Hepatocyte (in vitro differentiated cells): ENCODE data around the gene BEND6.
A peak's percentile ranks its signal among the peaks of the same experiment; 100 is the strongest.

Source experiments
- EZH2 ChIP-seq: fragments of 200-600 bp; sonication (generic); IDR thresholded peaks from 2 replicates; pipeline ENCODE4 v1.6.1; 2016; ENCODE audit warnings: antibody characterized with exemption, mild to moderate bottlenecking, borderline replicate concordance
- EZH2phosphoT487 ChIP-seq: fragments of 200-600 bp; sonication (generic); IDR thresholded peaks from one replicate; pipeline ENCODE4 v1.6.1; 2018; ENCODE audit warnings: antibody characterized with exemption, mild to moderate bottlenecking, low read depth, moderate library complexity; ENCODE audit not compliant: unreplicated experiment, severe bottlenecking
- TF ChIP-seq, protein P1 (sequence below): fragments of 200-600 bp; sonication (generic); IDR thresholded peaks from 2 replicates; pipeline ENCODE4 v1.5.1; 2016; ENCODE audit warnings: antibody characterized with exemption, mild to moderate bottlenecking; ENCODE audit not compliant: poor library complexity

DNA sequence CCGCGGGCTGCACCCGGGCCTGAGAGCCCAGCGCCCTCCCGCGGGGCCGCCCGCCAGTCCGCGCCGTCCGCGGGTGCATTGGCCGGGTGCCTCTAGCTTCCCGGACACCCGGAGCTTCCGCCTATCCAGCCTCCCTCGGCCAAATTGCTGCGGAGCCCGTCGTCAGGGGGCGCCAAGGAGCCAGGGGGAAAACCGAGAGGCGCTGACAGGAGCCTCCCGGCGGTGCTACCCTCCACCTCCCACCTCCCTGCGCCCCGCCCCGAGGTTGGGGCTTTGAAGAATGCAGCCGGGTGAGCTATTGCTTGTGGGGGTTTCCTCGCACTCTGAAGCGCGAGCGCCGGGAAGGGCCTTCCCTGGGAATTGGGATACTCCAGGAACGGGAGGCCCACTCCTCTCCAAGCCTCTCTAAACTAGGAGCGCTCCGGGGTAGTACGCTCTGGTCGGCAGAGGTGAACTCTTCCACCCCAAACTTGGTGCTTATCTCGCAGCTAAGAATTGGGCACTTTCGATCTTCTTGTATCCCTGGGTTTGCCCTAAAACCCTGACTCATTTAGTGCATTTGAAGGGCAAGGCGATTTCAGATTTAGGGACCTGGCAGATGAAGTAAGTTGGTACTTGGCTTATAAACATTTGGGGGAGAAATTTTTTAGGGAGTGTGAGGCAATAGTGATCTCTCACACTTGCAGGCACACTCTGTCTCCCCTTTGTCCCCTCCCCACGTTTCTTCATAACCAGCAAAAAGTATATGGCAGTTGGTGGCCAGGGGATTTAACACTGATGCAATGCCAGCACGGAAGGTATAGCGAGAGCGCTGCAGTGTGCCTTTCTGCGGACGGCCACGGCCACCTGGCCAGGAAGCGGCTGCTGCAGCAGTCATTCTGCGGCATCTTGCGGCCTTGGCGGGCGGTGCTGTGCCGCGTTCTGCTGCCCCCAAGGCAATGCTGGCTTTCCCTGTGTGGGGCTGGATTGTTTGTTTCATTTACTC lies 556 bp downstream of the BEND6 start:
- TF ChIP-seq, protein P1, sequence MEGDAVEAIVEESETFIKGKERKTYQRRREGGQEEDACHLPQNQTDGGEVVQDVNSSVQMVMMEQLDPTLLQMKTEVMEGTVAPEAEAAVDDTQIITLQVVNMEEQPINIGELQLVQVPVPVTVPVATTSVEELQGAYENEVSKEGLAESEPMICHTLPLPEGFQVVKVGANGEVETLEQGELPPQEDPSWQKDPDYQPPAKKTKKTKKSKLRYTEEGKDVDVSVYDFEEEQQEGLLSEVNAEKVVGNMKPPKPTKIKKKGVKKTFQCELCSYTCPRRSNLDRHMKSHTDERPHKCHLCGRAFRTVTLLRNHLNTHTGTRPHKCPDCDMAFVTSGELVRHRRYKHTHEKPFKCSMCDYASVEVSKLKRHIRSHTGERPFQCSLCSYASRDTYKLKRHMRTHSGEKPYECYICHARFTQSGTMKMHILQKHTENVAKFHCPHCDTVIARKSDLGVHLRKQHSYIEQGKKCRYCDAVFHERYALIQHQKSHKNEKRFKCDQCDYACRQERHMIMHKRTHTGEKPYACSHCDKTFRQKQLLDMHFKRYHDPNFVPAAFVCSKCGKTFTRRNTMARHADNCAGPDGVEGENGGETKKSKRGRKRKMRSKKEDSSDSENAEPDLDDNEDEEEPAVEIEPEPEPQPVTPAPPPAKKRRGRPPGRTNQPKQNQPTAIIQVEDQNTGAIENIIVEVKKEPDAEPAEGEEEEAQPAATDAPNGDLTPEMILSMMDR: peak; percentile 74
- TF ChIP-seq EZH2 (no peak), EZH2phosphoT487 (no peak)
